CD4-positive, alpha-beta memory T cell (primary cell): ENCODE data around the gene TOB2. TPM values are rescaled to one million over a fixed set of nuclear protein-coding genes. Genes with fewer than 3 reads are reported as not detected.
"Not testable (repeated sequence)": the region's sequence is repeated elsewhere in the genome, so short reads cannot be mapped to it uniquely, and the experiment has no call there.

Experiments
- CTCF ChIA-PET: fragments of 350-600 bp; sonication (Branson Sonifier 250); formaldehyde crosslinking; loops from one replicate; lab custom pipeline; 2021; ENCODE audit warnings: inconsistent platforms; ENCODE audit not compliant: partially characterized antibody; lab: Charles Lee
- POLR2A ChIA-PET: fragments of 350-600 bp; sonication (Branson Sonifier 250); formaldehyde crosslinking; loops from one replicate; lab custom pipeline; 2021; ENCODE audit not compliant: partially characterized antibody; lab: Charles Lee
- DNase-seq, 5 donors: peaks; one replicate each; pipeline versions ENCODE4 v3.0.0 to v3.0.0-alpha.2; 2020 to 2022; ENCODE audit warnings: mixed read lengths in 1 of 5
- H3K27ac ChIP-seq: one replicate; pipeline ENCODE4 v1.7.0; 2013; ENCODE audit warnings: low read depth, low read length
- H3K27me3 ChIP-seq: 2 replicates; pipeline ENCODE4 v1.7.0; 2013; ENCODE audit warnings: mild to moderate bottlenecking, low read length, moderate library complexity; ENCODE audit not compliant: insufficient read depth
- H3K36me3 ChIP-seq: 2 replicates; pipeline ENCODE4 v1.7.0; 2013; ENCODE audit warnings: mild to moderate bottlenecking, low read length, moderate library complexity; ENCODE audit not compliant: insufficient read depth
- H3K4me1 ChIP-seq: 2 replicates; pipeline ENCODE4 v1.7.0; 2013; ENCODE audit warnings: mild to moderate bottlenecking, low read length, moderate library complexity; ENCODE audit not compliant: insufficient read depth
- H3K4me3 ChIP-seq, 2 donors: one replicate each; pipeline ENCODE4 v1.7.0; 2013; ENCODE audit warnings: low read length in 2 of 2, mild to moderate bottlenecking in 1 of 2
- H3K9me3 ChIP-seq, 2 donors: one replicate each; pipeline ENCODE4 v1.7.0; 2013; ENCODE audit warnings: low read length in 2 of 2, control low read depth in 1 of 2; ENCODE audit not compliant: control insufficient read depth in 1 of 2
- H3K27ac Mint-ChIP-seq, 7 donors: one replicate each; pipeline ENCODE4 v1.8.0; 2020 to 2021; ENCODE audit warnings: mixed read lengths in 7 of 7, mild to moderate bottlenecking in 6 of 7, inconsistent platforms in 3 of 7, moderate library complexity in 3 of 7
- H3K27me3 Mint-ChIP-seq, 2 donors: one replicate each; pipeline ENCODE4 v1.8.0; 2020 to 2021; ENCODE audit warnings: mixed read lengths in 2 of 2
- H3K36me3 Mint-ChIP-seq, 2 donors: one replicate each; pipeline ENCODE4 v1.8.0; 2020 to 2021; ENCODE audit warnings: mixed read lengths in 2 of 2, inconsistent platforms in 1 of 2, mild to moderate bottlenecking in 1 of 2
- H3K4me1 Mint-ChIP-seq, 4 donors: one replicate each; pipeline ENCODE4 v1.8.0; 2020 to 2021; ENCODE audit warnings: mixed read lengths in 4 of 4, mild to moderate bottlenecking in 1 of 4
- H3K4me3 Mint-ChIP-seq, 8 donors: one replicate each; pipeline ENCODE4 v1.8.0; 2020 to 2021; ENCODE audit warnings: mixed read lengths in 8 of 8, mild to moderate bottlenecking in 7 of 8, moderate library complexity in 6 of 8, inconsistent platforms in 3 of 8
- H3K9me3 Mint-ChIP-seq, 8 donors: one replicate each; pipeline ENCODE4 v1.8.0; 2020 to 2021; ENCODE audit warnings: mixed read lengths in 8 of 8, mild to moderate bottlenecking in 5 of 8, inconsistent platforms in 3 of 8, moderate library complexity in 1 of 8
- intact Hi-C: fragments of 100-400 bp; cut with micrococcal nuclease; formaldehyde crosslinking; loops from one replicate; pipeline ENCODE4 v1.15.1; 2023
- polyA plus RNA-seq, 2 donors: library from polyadenylated mRNA; unstranded; fragments of 300-500 nt; fragmentation: Illumina TruSeq; gene quantifications; one replicate each; pipeline ENCODE4 v1.2.3, GENCODE V29; 2021
- total RNA-seq, 2 experiments: library from RNA; stranded (reverse); gene quantifications; one replicate each; pipeline ENCODE4 v1.2.3, GENCODE V29; 2021

Gene TOB2
- total and polyA plus RNA-seq, 4 experiments from 2014 or later, result 9.6 to 38.7 (median 32.0) TPM

GRCh38 chr22:41440511-41440910, 6.1 kb downstream of the TOB2 start:
- H3K27ac ChIP-seq, H3K4me3 ChIP-seq, H3K27me3 Mint-ChIP-seq, H3K9me3 ChIP-seq, DNase-seq, H3K4me3 Mint-ChIP-seq, H3K9me3 Mint-ChIP-seq, CTCF ChIA-PET, H3K27me3 ChIP-seq: not testable (repeated sequence)
- intact Hi-C loops, result loop anchor here (5.0 to 10.0 kb wide), 2 partner anchors 144 to 348 kb away; partner anchors contain the start of genes EP300 and PMM1
- H3K27ac Mint-ChIP-seq, result peak overlapping the region in 2 of 7 donors; percentile 29 to 77
- H3K36me3 Mint-ChIP-seq, result peaks cover 11 to 51% of the 10 kb centered on the region in 2 donors
- Histone ChIP-seq H3K4me1 (peaks cover 21% of the 10 kb centered on the region), H3K36me3 (peaks cover 21% of the 10 kb centered on the region)
- POLR2A ChIA-PET, result interaction anchor here (1.3 kb wide), 1 partner anchor 28 kb away, joined by 4 read pairs; the partner anchor contains the start of genes ACO2 and PHF5A
- peaks cover 15 to 51% (median 30%) of the 10 kb centered on the region in 4 donors for H3K4me1 Mint-ChIP-seq

GRCh38 chr22:41437198-41437597, 9.4 kb downstream of the TOB2 start:
- ChIA-PET CTCF (interaction anchor here (0.8 to 1.1 kb wide), 2 partner anchors 25 to 33 kb away, joined by 3 to 4 read pairs; no protein-coding TSS in a partner anchor), POLR2A (interaction anchor here (0.9 to 3.6 kb wide), 4 partner anchors 8 to 31 kb away, joined by 3 to 33 read pairs (median 8); partner anchors contain the start of genes ACO2, PHF5A and TOB2)
- intact Hi-C loops, result no loop called here
- H3K36me3 Mint-ChIP-seq, result peaks cover 11 to 45% of the 10 kb centered on the region in 2 donors
- peaks cover 3 to 28% (median 14%) of the 10 kb centered on the region in 4 donors for H3K4me1 Mint-ChIP-seq
- H3K4me3 ChIP-seq, result no peak overlapping the region
- H3K27me3 Mint-ChIP-seq, result no peaks in the 10 kb centered on the region
- H3K9me3 ChIP-seq, result no peaks in the 10 kb centered on the region
- no peak overlapping the region for H3K4me3 Mint-ChIP-seq
- H3K27me3 ChIP-seq, result no peaks in the 10 kb centered on the region
- peak overlapping the region in 1 of 7 donors; percentile 82 for H3K27ac Mint-ChIP-seq
- H3K36me3 ChIP-seq, result peaks cover 31% of the 10 kb centered on the region
- H3K9me3 Mint-ChIP-seq, result peaks cover 0 to 2% (median 0%) of the 10 kb centered on the region in 8 donors
- H3K27ac ChIP-seq, result no peak overlapping the region
- H3K4me1 ChIP-seq, result peaks cover 11% of the 10 kb centered on the region
- no peak for DNase-seq

GRCh38 chr22:41436322-41437113, 10.1 kb downstream of the TOB2 start:
- Mint-ChIP-seq H3K4me3 (no peak overlapping the region), H3K27me3 (no peaks in the 10 kb centered on the region), H3K36me3 (peaks cover 12 to 47% of the 10 kb centered on the region in 2 donors), H3K9me3 (peaks cover 0 to 2% (median 0%) of the 10 kb centered on the region in 8 donors), H3K27ac (peak overlapping the region in 5 of 7 donors; percentile 11 to 82 (median 46)), H3K4me1 (peaks cover 2 to 27% (median 14%) of the 10 kb centered on the region in 4 donors)
- ChIA-PET CTCF (no interaction called here), POLR2A (interaction anchor here (0.9 to 3.6 kb wide), 4 partner anchors 8 to 32 kb away, joined by 3 to 33 read pairs (median 8); partner anchors contain the start of genes ACO2, PHF5A and TOB2)
- Histone ChIP-seq H3K27ac (no peak overlapping the region), H3K36me3 (peaks cover 31% of the 10 kb centered on the region), H3K4me3 (no peak overlapping the region), H3K4me1 (peaks cover 7% of the 10 kb centered on the region), H3K9me3 (no peaks in the 10 kb centered on the region), H3K27me3 (no peaks in the 10 kb centered on the region)
- intact Hi-C loops, result no loop called here
- DNase-seq, result no peak

- no peaks in the 10 kb centered on the region for H3K27me3 Mint-ChIP-seq
- peaks cover 7% of the 10 kb centered on the region for H3K4me1 ChIP-seq
- no peak overlapping the region for H3K4me3 ChIP-seq
- peak overlapping the region in 5 of 7 donors; percentile 41 to 67 (median 59) for H3K27ac Mint-ChIP-seq
- DNase-seq, result no peak
- ChIA-PET POLR2A (interaction anchor here (1.1 to 3.6 kb wide), 2 partner anchors 10 to 13 kb away, joined by 4 to 33 read pairs; partner anchors contain the start of gene TOB2), CTCF (interaction anchor here (1.4 kb wide), 1 partner anchor 33 kb away, joined by 3 read pairs; no protein-coding TSS in a partner anchor)
- intact Hi-C loops, result no loop called here
- peaks cover 2 to 32% (median 18%) of the 10 kb centered on the region in 4 donors for H3K4me1 Mint-ChIP-seq
- no peak overlapping the region for H3K4me3 Mint-ChIP-seq
- no peaks in the 10 kb centered on the region for H3K27me3 ChIP-seq
- peaks cover 0 to 2% (median 0%) of the 10 kb centered on the region in 8 donors for H3K9me3 Mint-ChIP-seq
- H3K36me3 ChIP-seq, result peaks cover 31% of the 10 kb centered on the region
- no peaks in the 10 kb centered on the region for H3K9me3 ChIP-seq
- peaks cover 17 to 51% of the 10 kb centered on the region in 2 donors for H3K36me3 Mint-ChIP-seq
- H3K27ac ChIP-seq, result no peak overlapping the region
These were observed 11.0 kb downstream of the TOB2 start for GRCh38 chr22:41435560-41435959.

GRCh38 chr22:41434361-41435003, 12.1 kb downstream of the TOB2 start:
- CTCF ChIA-PET, result interaction anchor here (1.4 kb wide), 1 partner anchor 32 kb away, joined by 3 read pairs; no protein-coding TSS in a partner anchor
- H3K27me3 ChIP-seq, H3K27me3 Mint-ChIP-seq, H3K4me3 ChIP-seq, intact Hi-C loops, H3K9me3 ChIP-seq, H3K27ac ChIP-seq, H3K9me3 Mint-ChIP-seq, H3K4me1 ChIP-seq, H3K4me3 Mint-ChIP-seq, DNase-seq: not testable (repeated sequence)
- H3K27ac Mint-ChIP-seq, result peak overlapping the region in 3 of 7 donors; percentile 46 to 67 (median 52)
- peaks cover 31% of the 10 kb centered on the region for H3K36me3 ChIP-seq
- H3K36me3 Mint-ChIP-seq, result peaks cover 17 to 51% of the 10 kb centered on the region in 2 donors
- POLR2A ChIA-PET, result interaction anchor here (1.1 to 3.6 kb wide), 2 partner anchors 11 to 14 kb away, joined by 4 to 33 read pairs; partner anchors contain the start of gene TOB2
- H3K4me1 Mint-ChIP-seq, result peaks cover 2 to 32% (median 17%) of the 10 kb centered on the region in 4 donors

GRCh38 chr22:41433480-41433879, 13.1 kb downstream of the TOB2 start:
- DNase-seq, H3K27me3 Mint-ChIP-seq, H3K27ac ChIP-seq, H3K9me3 ChIP-seq, H3K9me3 Mint-ChIP-seq, CTCF ChIA-PET, intact Hi-C loops, H3K27me3 ChIP-seq, H3K4me1 ChIP-seq, H3K4me3 ChIP-seq: not testable (repeated sequence)
- Mint-ChIP-seq H3K27ac (peak overlapping the region in 1 of 7 donors; percentile 19), H3K36me3 (peaks cover 17 to 47% of the 10 kb centered on the region in 2 donors), H3K4me3 (peak overlapping the region in 1 of 8 donors; percentile 42), H3K4me1 (peaks cover 2 to 32% (median 12%) of the 10 kb centered on the region in 4 donors)
- POLR2A ChIA-PET, result interaction anchor here (1.2 kb wide), 1 partner anchor 12 kb away, joined by 7 read pairs; the partner anchor contains the start of gene TOB2
- H3K36me3 ChIP-seq, result peaks cover 31% of the 10 kb centered on the region
